Pancreas (tissue), 10 donors: Measurements from ENCODE around the gene CIROP. TPM values are rescaled to one million over a fixed set of nuclear protein-coding genes. Genes with fewer than 3 reads are reported as not detected.

Source experiments
- ATAC-seq, 4 donors: fragments of 200-7000 bp; cut with Tn5 transposase; one replicate each; pipeline versions ENCODE4 v1.8.0 to v1.9.1; 2020; ENCODE audit warnings: mild to moderate bottlenecking in 4 of 4, moderate library complexity in 4 of 4
- DNase-seq, 6 donors: peaks; one replicate each; pipeline ENCODE4 v3.0.0-alpha.2; 2020
- FAIRE-seq: peaks from 2 replicates; lab custom pipeline; 2012; peaks lifted over from hg19 to GRCh38; lab: Jason Lieb, UNC
- H3K27ac ChIP-seq, 4 donors: fragments of 200-600 bp; sonication (generic); 1 replicate in 3 of 4; 2 replicates in 1 of 4; pipeline versions ENCODE4 v1.5.0 to v1.8.0; 2020
- H3K27me3 ChIP-seq, 4 donors: fragments of 200-600 bp; one replicate each; pipeline ENCODE4 v1.8.0; 2021
- H3K36me3 ChIP-seq, 3 donors: fragments of 200-600 bp; sonication (generic) in 1 of 3; one replicate each; pipeline versions ENCODE4 v1.5.0 to v1.8.0; 2020 to 2021
- H3K4me1 ChIP-seq, 3 donors: fragments of 200-600 bp; one replicate each; pipeline ENCODE4 v1.8.0; 2021
- H3K4me3 ChIP-seq, 4 donors: fragments of 200-600 bp; sonication (generic) in 2 of 4; one replicate each; pipeline versions ENCODE4 v1.5.0 to v1.8.0; 2020 to 2021
- H3K9me3 ChIP-seq, 4 donors: fragments of 200-600 bp; one replicate each; pipeline ENCODE4 v1.8.0; 2021
- WGBS, 2 donors: extraction: QIAGEN DNeasy Blood & Tissue Kit; methylation state at CpG; one replicate each; pipeline ENCODE4 v1.1.7; 2013; 5-methylcytosine and 5-hydroxymethylcytosine counted together
- intact Hi-C, 3 donors: fragments of 100-400 bp; cut with DNase I; formaldehyde crosslinking; loops; one replicate each; pipeline versions ENCODE4 v1.11.1 to v1.14.2; 2022
- polyA plus RNA-seq, 2 donors: library from polyadenylated mRNA; stranded (reverse); fragments of 200-250 nt; gene quantifications; one replicate each; pipeline ENCODE4 v1.2.3, GENCODE V29; 2013
- total RNA-seq, 6 donors: library from RNA; stranded (reverse); fragmentation: NEBNext Ultra II Directional in 4 of 6; extraction: Animal tissue kit (Norgen Biotek cat#: 25700) in 4 of 6; gene quantifications; one replicate each; pipeline versions ENCODE4 v1.2.1 to v1.2.4, GENCODE V29; 2021 to 2023
- TF ChIP-seq, protein P1 (sequence below), 4 donors: fragments of 200-600 bp; sonication (generic) in 3 of 4; IDR thresholded peaks; one replicate each; pipeline versions ENCODE4 v1.5.0 to v1.8.0; 2021; ENCODE audit warnings: antibody characterized with exemption in 4 of 4
- donor health status: healthy with polysubstance abuse.
- donor health status: DM: no; HTN: no; CAD: no; lungs with moderate emphysema.
- donor health status: DM: no; HTN: no; CAD: no.
- donor health status: control.
- donor health status: control.
- donor health status: Bipolar disorder and iron deficiency.
- donor health status: DM: yes; HTN: yes; CAD: no.
- donor health status: DM: no; HTN: no; CAD: no.
- donor health status: DM: no; HTN: no; CAD: no.
- donor health status: DM: yes; HTN: yes; CAD: no.

Gene CIROP, protein sequence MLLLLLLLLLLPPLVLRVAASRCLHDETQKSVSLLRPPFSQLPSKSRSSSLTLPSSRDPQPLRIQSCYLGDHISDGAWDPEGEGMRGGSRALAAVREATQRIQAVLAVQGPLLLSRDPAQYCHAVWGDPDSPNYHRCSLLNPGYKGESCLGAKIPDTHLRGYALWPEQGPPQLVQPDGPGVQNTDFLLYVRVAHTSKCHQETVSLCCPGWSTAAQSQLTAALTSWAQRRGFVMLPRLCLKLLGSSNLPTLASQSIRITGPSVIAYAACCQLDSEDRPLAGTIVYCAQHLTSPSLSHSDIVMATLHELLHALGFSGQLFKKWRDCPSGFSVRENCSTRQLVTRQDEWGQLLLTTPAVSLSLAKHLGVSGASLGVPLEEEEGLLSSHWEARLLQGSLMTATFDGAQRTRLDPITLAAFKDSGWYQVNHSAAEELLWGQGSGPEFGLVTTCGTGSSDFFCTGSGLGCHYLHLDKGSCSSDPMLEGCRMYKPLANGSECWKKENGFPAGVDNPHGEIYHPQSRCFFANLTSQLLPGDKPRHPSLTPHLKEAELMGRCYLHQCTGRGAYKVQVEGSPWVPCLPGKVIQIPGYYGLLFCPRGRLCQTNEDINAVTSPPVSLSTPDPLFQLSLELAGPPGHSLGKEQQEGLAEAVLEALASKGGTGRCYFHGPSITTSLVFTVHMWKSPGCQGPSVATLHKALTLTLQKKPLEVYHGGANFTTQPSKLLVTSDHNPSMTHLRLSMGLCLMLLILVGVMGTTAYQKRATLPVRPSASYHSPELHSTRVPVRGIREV
- total RNA-seq: not detected
- not detected for polyA plus RNA-seq

DNA sequence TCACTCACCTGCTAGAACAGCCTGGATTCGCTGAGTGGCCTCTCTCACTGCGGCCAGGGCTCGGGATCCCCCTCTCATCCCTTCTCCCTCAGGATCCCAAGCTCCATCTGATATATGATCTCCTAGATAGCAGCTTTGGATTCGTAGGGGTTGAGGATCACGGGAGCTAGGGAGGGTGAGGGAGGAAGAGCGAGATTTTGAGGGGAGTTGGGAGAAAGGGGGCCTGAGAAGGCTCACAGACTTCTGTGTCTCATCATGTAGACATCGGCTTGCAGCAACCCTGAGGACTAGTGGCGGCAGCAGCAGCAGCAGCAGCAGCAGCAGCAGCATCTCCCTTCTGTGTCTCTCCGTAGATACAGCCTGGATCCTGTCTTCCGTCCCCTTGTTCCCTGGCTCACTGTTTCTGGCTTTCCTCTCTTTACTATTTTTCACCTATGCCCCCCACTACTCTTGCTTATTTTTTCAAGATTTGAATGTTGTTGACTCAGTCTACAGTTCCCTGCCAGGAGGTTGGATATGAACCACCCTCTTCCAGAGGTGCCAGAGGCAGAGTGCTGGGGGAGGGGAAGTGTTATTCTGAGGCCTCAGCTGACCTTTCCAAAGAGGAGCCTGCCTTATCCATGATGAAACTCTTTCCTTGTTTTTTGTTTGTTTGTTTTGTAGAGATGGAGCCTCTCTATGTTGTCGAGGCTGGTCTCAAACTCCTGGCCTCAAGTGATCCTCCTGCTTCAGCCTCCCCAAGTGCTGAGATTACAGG lies at the start of gene CIROP:
Gene CIROP (minus strand): TSS at position 399 of the 757 bp plus-strand sequence. CDS start 69 bp downstream, at position 330.
- Histone ChIP-seq H3K27ac (no peak within 1 kb of the TSS), H3K4me1 (peaks cover 0 to under 1% (median 0%) of the 10 kb centered on the region in 3 donors), H3K9me3 (no peaks in the 10 kb centered on the region), H3K4me3 (no peak within 1 kb of the TSS), H3K36me3 (no peaks in the 10 kb centered on the region), H3K27me3 (no peaks in the 10 kb centered on the region)
- DNase-seq (peak in 1 of 6 donors; percentile 5), FAIRE-seq (no peak), ATAC-seq (no peak)
- intact Hi-C loops: no loop called here
- WGBS, 2 donors: 67 to 73% methylated on average over 11 of the region's 11 CpGs
- TF ChIP-seq, protein P1, sequence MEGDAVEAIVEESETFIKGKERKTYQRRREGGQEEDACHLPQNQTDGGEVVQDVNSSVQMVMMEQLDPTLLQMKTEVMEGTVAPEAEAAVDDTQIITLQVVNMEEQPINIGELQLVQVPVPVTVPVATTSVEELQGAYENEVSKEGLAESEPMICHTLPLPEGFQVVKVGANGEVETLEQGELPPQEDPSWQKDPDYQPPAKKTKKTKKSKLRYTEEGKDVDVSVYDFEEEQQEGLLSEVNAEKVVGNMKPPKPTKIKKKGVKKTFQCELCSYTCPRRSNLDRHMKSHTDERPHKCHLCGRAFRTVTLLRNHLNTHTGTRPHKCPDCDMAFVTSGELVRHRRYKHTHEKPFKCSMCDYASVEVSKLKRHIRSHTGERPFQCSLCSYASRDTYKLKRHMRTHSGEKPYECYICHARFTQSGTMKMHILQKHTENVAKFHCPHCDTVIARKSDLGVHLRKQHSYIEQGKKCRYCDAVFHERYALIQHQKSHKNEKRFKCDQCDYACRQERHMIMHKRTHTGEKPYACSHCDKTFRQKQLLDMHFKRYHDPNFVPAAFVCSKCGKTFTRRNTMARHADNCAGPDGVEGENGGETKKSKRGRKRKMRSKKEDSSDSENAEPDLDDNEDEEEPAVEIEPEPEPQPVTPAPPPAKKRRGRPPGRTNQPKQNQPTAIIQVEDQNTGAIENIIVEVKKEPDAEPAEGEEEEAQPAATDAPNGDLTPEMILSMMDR (IDR thresholded peaks at IDR 0.05): no peak

DNA sequence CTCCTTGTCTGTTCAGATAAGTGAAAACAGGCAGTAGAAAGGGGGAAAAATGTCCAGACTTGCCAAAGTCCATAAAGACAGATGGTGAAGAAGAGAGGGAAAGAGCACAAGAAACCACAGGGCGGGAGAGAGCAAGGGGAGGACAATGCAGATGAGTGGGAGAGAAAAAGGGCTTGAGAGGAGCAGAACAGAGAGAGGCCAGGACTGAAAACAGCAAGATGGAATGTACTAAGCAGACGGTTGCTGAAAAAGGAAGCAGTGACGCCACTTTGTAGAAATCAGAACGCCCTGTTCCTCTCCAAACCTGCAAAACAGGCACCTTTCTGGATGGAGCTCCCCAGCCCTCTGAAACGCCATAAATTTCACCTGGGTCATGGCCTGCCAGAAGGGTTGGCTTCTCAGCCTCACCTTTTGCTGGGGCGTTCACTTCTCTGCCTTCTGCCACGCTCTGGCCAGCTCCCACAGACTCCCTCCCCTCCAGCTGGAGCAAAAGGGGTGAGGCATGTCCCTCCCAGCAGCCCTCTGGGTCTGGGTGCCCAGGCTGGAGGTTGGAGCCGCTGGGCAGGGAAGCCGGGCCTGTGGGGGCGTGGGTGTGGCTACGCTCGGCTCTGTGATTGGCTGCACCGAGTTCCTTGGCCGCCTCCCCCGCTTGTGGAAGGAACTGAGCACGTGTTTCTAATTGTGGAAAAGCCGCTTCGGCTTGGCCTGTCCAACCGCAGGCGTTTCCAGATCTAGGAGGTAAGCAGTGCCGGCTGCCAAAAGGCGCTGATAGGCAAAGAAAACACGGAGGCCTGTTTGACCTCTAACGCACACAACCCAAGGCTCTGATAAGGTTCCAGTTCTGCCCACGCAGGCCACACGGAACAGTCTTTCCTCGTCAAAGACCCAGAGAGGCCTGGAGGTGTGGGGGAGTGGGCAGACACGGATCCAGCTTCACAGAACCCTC lies 49.3 kb upstream of the CIROP start:
- intact Hi-C loops: no loop called here
- H3K9me3 ChIP-seq: no peaks in the 10 kb centered on the region
- peak overlapping the region; percentile 76 to 89 (median 85) for H3K27ac ChIP-seq
- DNase-seq: peak; percentile 85 to 96 (median 94)
- no peak for FAIRE-seq
- WGBS, 2 donors: 28 to 29% methylated on average over 28 of the region's 28 CpGs
- no peaks in the 10 kb centered on the region for H3K36me3 ChIP-seq
- ATAC-seq: peak; percentile 86 to 92 (median 90)
- no peaks in the 10 kb centered on the region for H3K27me3 ChIP-seq
- H3K4me3 ChIP-seq: peak overlapping the region in 3 of 4 donors; percentile 12 to 27 (median 27)
- H3K4me1 ChIP-seq: peaks cover 7 to 15% (median 9%) of the 10 kb centered on the region in 3 donors
- TF ChIP-seq, protein P1 (IDR thresholded peaks at IDR 0.05): no peak

DNA sequence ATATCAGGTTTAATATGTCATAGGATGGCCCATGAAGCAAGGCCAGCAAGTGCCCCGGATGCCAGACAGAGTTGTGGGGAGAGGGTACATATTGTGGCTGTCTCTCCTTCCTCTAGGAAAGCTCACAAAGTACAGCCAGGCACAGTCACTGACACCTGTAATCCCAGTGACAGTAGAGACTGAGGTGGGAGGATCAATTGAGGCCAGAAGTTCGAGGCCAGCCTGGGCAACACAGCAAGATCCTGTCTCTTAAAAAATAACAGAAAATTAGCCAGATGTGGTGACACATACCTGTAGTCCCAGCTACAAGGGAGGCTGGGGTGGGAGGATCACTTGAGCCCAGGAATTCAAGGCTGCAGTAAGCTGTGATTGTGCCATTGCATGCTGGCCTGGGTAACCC lies 46.6 kb upstream of the CIROP start:
- TF ChIP-seq, protein P1 (IDR thresholded peaks at IDR 0.05): no peak
- Histone ChIP-seq H3K27me3 (no peaks in the 10 kb centered on the region), H3K4me3 (no peak overlapping the region), H3K4me1 (peaks cover 7 to 15% (median 9%) of the 10 kb centered on the region in 3 donors), H3K27ac (no peak overlapping the region), H3K9me3 (no peaks in the 10 kb centered on the region), H3K36me3 (no peaks in the 10 kb centered on the region)
- DNase-seq (no peak), ATAC-seq (no peak), FAIRE-seq (no peak)
- whole genome bisulfite sequencing, 2 donors: 84 to 95% methylated on average over 2 of the region's 2 CpGs
- intact Hi-C loops: no loop called here

DNA sequence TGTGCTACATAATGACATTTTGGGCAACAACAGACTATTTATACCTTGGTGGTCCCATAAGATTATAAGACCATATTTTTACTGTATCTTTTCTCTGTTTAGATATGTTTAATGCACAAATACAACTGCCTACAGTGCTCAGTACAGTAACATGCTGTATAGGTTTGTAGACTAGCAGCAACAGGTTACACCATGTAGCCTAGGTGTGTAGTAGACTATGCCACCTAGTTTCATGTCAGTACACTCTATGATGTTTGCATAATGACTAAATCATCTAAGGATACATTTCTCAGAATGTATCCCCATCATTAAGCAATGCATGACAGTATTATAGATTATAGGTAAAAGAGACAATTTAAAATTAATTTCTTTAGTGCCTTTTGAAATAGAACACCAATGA lies 45.0 kb upstream of the CIROP start:
- intact Hi-C loops: no loop called here
- no peak for FAIRE-seq
- H3K27ac ChIP-seq: no peak overlapping the region
- TF ChIP-seq, protein P1 (IDR thresholded peaks at IDR 0.05): no peak
- H3K4me3 ChIP-seq: no peak overlapping the region
- no peak for DNase-seq
- H3K4me1 ChIP-seq: peaks cover 0 to 6% (median 5%) of the 10 kb centered on the region in 3 donors
- no peaks in the 10 kb centered on the region for H3K36me3 ChIP-seq
- no peaks in the 10 kb centered on the region for H3K9me3 ChIP-seq
- H3K27me3 ChIP-seq: no peaks in the 10 kb centered on the region
- no peak for ATAC-seq
